Loucy (cell line): ENCODE data around the gene IFT88.

Experiments used
- EZH2phosphoT487 ChIP-seq: fragments of 200-600 bp; IDR thresholded peaks from 2 replicates; pipeline ENCODE4 v1.6.1; 2018; ENCODE audit warnings: antibody characterized with exemption, mild to moderate bottlenecking, moderate library complexity, borderline replicate concordance
- TF ChIP-seq, protein P1 (sequence below): fragments of 200-600 bp; sonication (generic); conservative IDR thresholded peaks from 2 replicates; pipeline ENCODE4 v1.5.1; 2014; ENCODE audit warnings: mild to moderate bottlenecking, antibody characterized with exemption, low read length

DNA sequence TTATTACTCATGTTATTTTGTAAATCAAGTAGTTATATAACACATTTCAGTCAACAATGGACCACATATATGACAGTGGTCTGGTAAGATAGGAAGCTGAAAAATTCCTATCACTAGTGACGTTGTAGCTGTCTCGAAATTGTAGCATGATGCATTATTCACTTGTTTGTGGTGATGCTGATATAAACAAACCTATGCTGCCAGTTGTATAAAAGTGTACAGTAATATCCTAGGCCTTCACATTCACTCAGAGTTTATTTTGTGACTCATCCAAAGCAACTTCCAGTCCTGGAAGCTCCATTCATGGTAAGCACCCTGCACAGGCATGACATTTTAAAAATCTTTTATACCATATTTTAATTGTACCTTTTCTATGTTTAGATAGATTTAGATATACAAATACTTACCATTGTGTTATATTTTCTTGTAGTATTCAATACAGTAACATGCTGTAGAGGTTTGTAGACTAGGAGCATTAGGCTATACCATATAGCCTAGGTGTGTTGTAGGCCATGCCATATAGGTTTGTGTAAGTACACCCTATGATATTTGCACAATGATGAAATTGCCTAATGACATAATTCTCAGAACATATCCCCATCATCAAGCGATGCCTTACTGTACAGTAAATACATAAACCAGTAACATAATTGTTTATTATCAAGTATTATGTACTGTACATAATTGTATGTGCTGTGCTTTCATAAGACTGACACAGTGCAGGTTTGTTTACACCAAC is 49.3 kb downstream of the IFT88 start:
- TF ChIP-seq, protein P1, sequence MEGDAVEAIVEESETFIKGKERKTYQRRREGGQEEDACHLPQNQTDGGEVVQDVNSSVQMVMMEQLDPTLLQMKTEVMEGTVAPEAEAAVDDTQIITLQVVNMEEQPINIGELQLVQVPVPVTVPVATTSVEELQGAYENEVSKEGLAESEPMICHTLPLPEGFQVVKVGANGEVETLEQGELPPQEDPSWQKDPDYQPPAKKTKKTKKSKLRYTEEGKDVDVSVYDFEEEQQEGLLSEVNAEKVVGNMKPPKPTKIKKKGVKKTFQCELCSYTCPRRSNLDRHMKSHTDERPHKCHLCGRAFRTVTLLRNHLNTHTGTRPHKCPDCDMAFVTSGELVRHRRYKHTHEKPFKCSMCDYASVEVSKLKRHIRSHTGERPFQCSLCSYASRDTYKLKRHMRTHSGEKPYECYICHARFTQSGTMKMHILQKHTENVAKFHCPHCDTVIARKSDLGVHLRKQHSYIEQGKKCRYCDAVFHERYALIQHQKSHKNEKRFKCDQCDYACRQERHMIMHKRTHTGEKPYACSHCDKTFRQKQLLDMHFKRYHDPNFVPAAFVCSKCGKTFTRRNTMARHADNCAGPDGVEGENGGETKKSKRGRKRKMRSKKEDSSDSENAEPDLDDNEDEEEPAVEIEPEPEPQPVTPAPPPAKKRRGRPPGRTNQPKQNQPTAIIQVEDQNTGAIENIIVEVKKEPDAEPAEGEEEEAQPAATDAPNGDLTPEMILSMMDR = no peak
- TF ChIP-seq EZH2phosphoT487 = no peak
